B cell (primary cell): ENCODE data around the gene CAMK4. TPM values are rescaled to one million over a fixed set of nuclear protein-coding genes. Genes with fewer than 3 reads are reported as not detected.

Source experiments
- ATAC-seq: fragments of 200-7000 bp; cut with Tn5 transposase; one replicate; pipeline ENCODE4 v1.10.0; 2021; ENCODE audit warnings: low read depth, mild to moderate bottlenecking, moderate number of reproducible peaks, moderate library complexity
- CTCF ChIA-PET: fragments of 350-600 bp; sonication (Branson Sonifier 250); formaldehyde crosslinking; loops from one replicate; lab custom pipeline; 2021; ENCODE audit warnings: antibody characterized with exemption, inconsistent platforms; lab: Charles Lee
- POLR2A ChIA-PET: fragments of 350-600 bp; sonication (Branson Sonifier 250); formaldehyde crosslinking; loops from one replicate; lab custom pipeline; 2021; ENCODE audit warnings: antibody characterized with exemption; lab: Charles Lee
- DNase-seq: peaks from one replicate; pipeline ENCODE4 v3.0.0; 2013
- H2AFZ ChIP-seq: 2 replicates; pipeline ENCODE4 v1.6.1; 2012; ENCODE audit warnings: mild to moderate bottlenecking, low read depth, low read length; ENCODE audit not compliant: insufficient read depth, poor library complexity, severe bottlenecking
- H3K27ac ChIP-seq, 2 donors: 1 replicate in 1 of 2; 2 replicates in 1 of 2; pipeline ENCODE4 v1.5.1; 2012 to 2013; ENCODE audit warnings: low read length in 2 of 2, mild to moderate bottlenecking in 2 of 2, moderate library complexity in 1 of 2
- H3K27me3 ChIP-seq, 4 experiments: fragments of 200-600 bp in 1 of 4; sonication (generic) in 1 of 4; replicated peaks in 1 of 4; 1 replicate in 2 of 4; 2 replicates in 2 of 4; pipeline versions ENCODE4 v1.6.1 to v1.7.0; 2013 to 2016; ENCODE audit warnings: low read length in 3 of 4, mild to moderate bottlenecking in 2 of 4, mixed read lengths in 1 of 4, moderate library complexity in 1 of 4; ENCODE audit not compliant: insufficient read depth in 4 of 4, control insufficient read depth in 3 of 4; ENCODE audit errors: control extremely low read depth in 1 of 4
- H3K36me3 ChIP-seq, 2 experiments: replicated peaks in 1 of 2; 1 replicate in 1 of 2; 2 replicates in 1 of 2; pipeline versions ENCODE4 v1.6.1 to v1.7.1; 2013; ENCODE audit warnings: low read length in 1 of 2; ENCODE audit not compliant: insufficient read depth in 2 of 2, control insufficient read depth in 1 of 2; ENCODE audit errors: control extremely low read depth in 1 of 2, extremely low read depth in 1 of 2
- H3K4me1 ChIP-seq, 2 donors: fragments of 200-600 bp in 1 of 2; sonication (generic) in 1 of 2; 1 replicate in 1 of 2; 2 replicates in 1 of 2; pipeline versions ENCODE4 v1.5.1 to v1.6.1; 2013 to 2017; ENCODE audit warnings: low read length in 2 of 2; ENCODE audit not compliant: control insufficient read depth in 2 of 2, insufficient read depth in 2 of 2
- H3K4me2 ChIP-seq: replicated peaks from 2 replicates; pipeline ENCODE3; 2012; ENCODE audit warnings: mild to moderate bottlenecking, low read depth, low read length; ENCODE audit not compliant: poor library complexity, severe bottlenecking
- H3K4me3 ChIP-seq, 5 experiments: fragments of 200-600 bp in 1 of 5; sonication (generic) in 1 of 5; 1 replicate in 3 of 5; 2 replicates in 2 of 5; pipeline versions ENCODE4 v1.5.1 to v1.7.0; 2011 to 2016; ENCODE audit warnings: low read length in 4 of 5, mild to moderate bottlenecking in 4 of 5, low read depth in 2 of 5, control low read depth in 1 of 5, moderate library complexity in 1 of 5; ENCODE audit not compliant: insufficient read depth in 1 of 5; ENCODE audit errors: control extremely low read depth in 1 of 5, extremely low read depth in 1 of 5
- H3K79me2 ChIP-seq: fragments of 200-600 bp; sonication (generic); one replicate; pipeline ENCODE4 v1.6.0; 2016; ENCODE audit warnings: low read length; ENCODE audit not compliant: control insufficient read depth, insufficient read depth
- H3K9ac ChIP-seq: fragments of 200-600 bp; sonication (generic); 2 replicates; pipeline ENCODE4 v1.6.1; 2017; ENCODE audit warnings: mild to moderate bottlenecking, low read length, moderate library complexity
- H3K9me3 ChIP-seq, 3 donors: one replicate each; pipeline versions ENCODE4 v1.6.1 to v1.7.1; 2013; ENCODE audit warnings: low read length in 2 of 3; ENCODE audit not compliant: control insufficient read depth in 2 of 3, insufficient read depth in 1 of 3; ENCODE audit errors: control extremely low read depth in 1 of 3
- H4K20me1 ChIP-seq: 2 replicates; pipeline ENCODE4 v1.6.0; 2012; ENCODE audit warnings: mild to moderate bottlenecking, low read length; ENCODE audit not compliant: insufficient read depth, control insufficient read depth, poor library complexity, severe bottlenecking
- H3K27ac Mint-ChIP-seq: one replicate; pipeline ENCODE4 v1.8.0; 2021; ENCODE audit warnings: mixed read lengths
- H3K27me3 Mint-ChIP-seq: one replicate; pipeline ENCODE4 v1.8.0; 2021; ENCODE audit warnings: mixed read lengths
- H3K4me1 Mint-ChIP-seq: one replicate; pipeline ENCODE4 v1.8.0; 2021; ENCODE audit warnings: mixed read lengths
- H3K4me3 Mint-ChIP-seq: one replicate; pipeline ENCODE4 v1.8.0; 2021; ENCODE audit warnings: mixed read lengths
- H3K9me3 Mint-ChIP-seq: one replicate; pipeline ENCODE4 v1.8.0; 2022; ENCODE audit warnings: mixed read lengths; ENCODE audit not compliant: insufficient read depth
- EZH2 ChIP-seq: IDR thresholded peaks from 2 replicates; pipeline ENCODE4 v1.6.1; 2012; ENCODE audit warnings: borderline replicate concordance, low read depth, mild to moderate bottlenecking, moderate library complexity, low read length; ENCODE audit not compliant: insufficient read depth, poor library complexity, severe bottlenecking
- WGBS: methylation state at CpG from one replicate; pipeline ENCODE4 v1.1.5; 2013; ENCODE audit warnings: missing lambda C conversion rate; ENCODE audit not compliant: insufficient coverage; 5-methylcytosine and 5-hydroxymethylcytosine counted together
- intact Hi-C: fragments of 100-400 bp; cut with micrococcal nuclease; formaldehyde crosslinking; loops from one replicate; pipeline ENCODE4 v1.10.0; 2022
- polyA plus RNA-seq: library from polyadenylated mRNA; depleted of rRNA; stranded (reverse); fragments of >200 nt; gene quantifications from 2 replicates; pipeline ENCODE4 v1.2.3, GENCODE V29; 2012
- total RNA-seq, 2 donors: library from RNA; stranded (reverse); fragments of 120-200 nt in 1 of 2; gene quantifications; 1 replicate in 1 of 2; 2 replicates in 1 of 2; pipeline versions ENCODE4 v1.2.3 to v1.2.4, GENCODE V29; 2013 to 2022
- TF ChIP-seq, protein P1 (sequence below): fragments of 200-600 bp; IDR thresholded peaks from one replicate; pipeline ENCODE4 v1.8.0; 2022; ENCODE audit warnings: antibody characterized with exemption, mild to moderate bottlenecking

CAMK4 gene
- total and polyA plus RNA-seq, 2 donors (not counting 1 experiment from before 2014, with no cell fraction given) = 0.78 to 4.8 TPM

DNA sequence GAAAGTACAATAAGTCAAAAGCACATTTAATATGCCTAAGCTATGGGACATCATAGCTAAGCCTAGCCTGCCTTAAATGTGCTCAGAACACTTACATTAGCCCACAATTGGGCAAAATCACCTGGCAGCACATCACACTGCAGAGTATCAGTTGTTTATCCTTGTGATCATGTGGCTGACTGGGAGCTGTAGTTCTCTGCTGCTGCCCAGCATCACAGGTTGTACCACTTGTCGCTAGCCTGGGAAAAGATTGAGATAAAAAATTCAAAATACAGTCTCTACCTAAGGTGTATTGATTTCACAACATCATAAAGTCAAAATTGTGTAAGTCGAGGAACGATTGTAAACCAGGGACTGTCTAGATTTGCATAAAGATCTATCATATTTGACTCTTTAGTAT is 58.6 kb downstream of the CAMK4 start:
- no peaks in the 10 kb centered on the region for H3K4me1 Mint-ChIP-seq
- no peaks in the 10 kb centered on the region for H3K27me3 Mint-ChIP-seq
- no peaks in the 10 kb centered on the region for H3K27me3 ChIP-seq
- ChIA-PET CTCF (no interaction called here), POLR2A (no interaction called here)
- no peak overlapping the region for H3K9ac ChIP-seq
- no peak overlapping the region for H3K4me3 ChIP-seq
- no peak overlapping the region for H3K27ac Mint-ChIP-seq
- intact Hi-C loops = no loop called here
- H3K9me3 ChIP-seq = no peaks in the 10 kb centered on the region
- no peaks in the 10 kb centered on the region for H4K20me1 ChIP-seq
- H3K4me1 ChIP-seq = no peaks in the 10 kb centered on the region
- H3K4me2 ChIP-seq = no peak overlapping the region
- DNase-seq = no peak
- no peaks in the 10 kb centered on the region for H3K79me2 ChIP-seq
- no peak overlapping the region for H2AFZ ChIP-seq
- H3K27ac ChIP-seq = no peak overlapping the region
- H3K36me3 ChIP-seq = no peaks in the 10 kb centered on the region
- no peak for ATAC-seq
- no peaks in the 10 kb centered on the region for H3K9me3 Mint-ChIP-seq
- no CpG with 5 or more reads among the region's 3 CpGs for WGBS
- H3K4me3 Mint-ChIP-seq = no peak overlapping the region
- TF ChIP-seq, protein P1, sequence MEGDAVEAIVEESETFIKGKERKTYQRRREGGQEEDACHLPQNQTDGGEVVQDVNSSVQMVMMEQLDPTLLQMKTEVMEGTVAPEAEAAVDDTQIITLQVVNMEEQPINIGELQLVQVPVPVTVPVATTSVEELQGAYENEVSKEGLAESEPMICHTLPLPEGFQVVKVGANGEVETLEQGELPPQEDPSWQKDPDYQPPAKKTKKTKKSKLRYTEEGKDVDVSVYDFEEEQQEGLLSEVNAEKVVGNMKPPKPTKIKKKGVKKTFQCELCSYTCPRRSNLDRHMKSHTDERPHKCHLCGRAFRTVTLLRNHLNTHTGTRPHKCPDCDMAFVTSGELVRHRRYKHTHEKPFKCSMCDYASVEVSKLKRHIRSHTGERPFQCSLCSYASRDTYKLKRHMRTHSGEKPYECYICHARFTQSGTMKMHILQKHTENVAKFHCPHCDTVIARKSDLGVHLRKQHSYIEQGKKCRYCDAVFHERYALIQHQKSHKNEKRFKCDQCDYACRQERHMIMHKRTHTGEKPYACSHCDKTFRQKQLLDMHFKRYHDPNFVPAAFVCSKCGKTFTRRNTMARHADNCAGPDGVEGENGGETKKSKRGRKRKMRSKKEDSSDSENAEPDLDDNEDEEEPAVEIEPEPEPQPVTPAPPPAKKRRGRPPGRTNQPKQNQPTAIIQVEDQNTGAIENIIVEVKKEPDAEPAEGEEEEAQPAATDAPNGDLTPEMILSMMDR = no peak
- TF ChIP-seq EZH2 = no peak

DNA sequence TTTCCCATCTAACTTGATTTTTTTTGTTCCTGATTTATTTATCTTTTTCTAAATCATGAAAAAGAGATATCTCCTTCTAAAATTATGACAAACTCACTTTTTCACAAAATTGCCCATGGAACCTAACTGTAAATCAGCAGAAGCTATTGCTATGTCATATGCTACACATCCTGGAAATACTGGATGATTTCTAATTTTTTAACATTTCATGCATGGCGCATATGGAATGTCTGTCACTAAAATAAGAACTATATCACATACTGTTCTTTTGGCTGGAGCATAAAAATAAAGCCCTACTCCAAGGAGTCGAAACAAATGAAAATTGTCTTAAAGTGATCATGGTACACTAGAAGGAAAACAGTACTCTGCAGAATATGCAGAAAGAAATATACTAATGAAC is 60.6 kb downstream of the CAMK4 start:
- H3K4me3 ChIP-seq = no peak overlapping the region
- no peak overlapping the region for H3K9ac ChIP-seq
- H3K9me3 ChIP-seq = no peaks in the 10 kb centered on the region
- ChIA-PET CTCF (no interaction called here), POLR2A (no interaction called here)
- no CpG with 5 or more reads among the region's 2 CpGs for WGBS
- no peaks in the 10 kb centered on the region for H4K20me1 ChIP-seq
- Mint-ChIP-seq H3K4me3 (no peak overlapping the region), H3K27ac (no peak overlapping the region), H3K27me3 (no peaks in the 10 kb centered on the region), H3K4me1 (no peaks in the 10 kb centered on the region), H3K9me3 (no peaks in the 10 kb centered on the region)
- no peak overlapping the region for H3K4me2 ChIP-seq
- H3K27me3 ChIP-seq = no peaks in the 10 kb centered on the region
- DNase-seq (no peak), ATAC-seq (no peak)
- TF ChIP-seq, protein P1 = no peak
- no peak for TF ChIP-seq EZH2
- no peaks in the 10 kb centered on the region for H3K36me3 ChIP-seq
- no peak overlapping the region for H3K27ac ChIP-seq
- no peaks in the 10 kb centered on the region for H3K4me1 ChIP-seq
- intact Hi-C loops = no loop called here
- no peak overlapping the region for H2AFZ ChIP-seq
- H3K79me2 ChIP-seq = no peaks in the 10 kb centered on the region
